HG03565 (cell line): ENCODE results near the gene NAA40.

ENCODE experiments used
- ATAC-seq: cut with Tn5 transposase; IDR thresholded peaks from one replicate; pipeline ENCODE4 v1.9.1; 2021; ENCODE audit warnings: mild to moderate bottlenecking, moderate library complexity; ENCODE audit not compliant: unreplicated experiment

NAA40 gene

GRCh38 chr11:64006398-64006797, 67.6 kb downstream of the NAA40 start:
- no peak for ATAC-seq
